Measurements from ENCODE around the gene MRC1.

DNA sequence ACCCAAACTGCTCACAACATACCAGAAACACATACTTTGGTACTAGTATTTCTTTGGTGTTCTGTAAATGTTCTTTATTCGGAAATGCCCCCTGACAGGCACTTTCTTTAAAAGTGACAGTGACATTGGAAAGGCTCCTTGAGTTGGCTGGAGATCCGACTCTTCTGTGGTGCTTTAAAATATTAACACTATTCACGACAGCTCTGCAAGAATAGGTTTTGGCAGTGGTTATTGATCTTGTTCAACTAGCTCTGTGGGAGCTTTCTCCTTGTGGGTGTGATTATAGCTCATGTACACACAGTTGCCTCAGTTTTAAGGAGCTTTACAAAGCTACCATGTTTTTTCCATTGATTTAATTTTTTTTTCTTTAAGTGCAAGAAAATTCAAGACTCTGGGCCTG lies 112.2 kb downstream of the MRC1 start:
- TF ChIP-seq, protein P1, sequence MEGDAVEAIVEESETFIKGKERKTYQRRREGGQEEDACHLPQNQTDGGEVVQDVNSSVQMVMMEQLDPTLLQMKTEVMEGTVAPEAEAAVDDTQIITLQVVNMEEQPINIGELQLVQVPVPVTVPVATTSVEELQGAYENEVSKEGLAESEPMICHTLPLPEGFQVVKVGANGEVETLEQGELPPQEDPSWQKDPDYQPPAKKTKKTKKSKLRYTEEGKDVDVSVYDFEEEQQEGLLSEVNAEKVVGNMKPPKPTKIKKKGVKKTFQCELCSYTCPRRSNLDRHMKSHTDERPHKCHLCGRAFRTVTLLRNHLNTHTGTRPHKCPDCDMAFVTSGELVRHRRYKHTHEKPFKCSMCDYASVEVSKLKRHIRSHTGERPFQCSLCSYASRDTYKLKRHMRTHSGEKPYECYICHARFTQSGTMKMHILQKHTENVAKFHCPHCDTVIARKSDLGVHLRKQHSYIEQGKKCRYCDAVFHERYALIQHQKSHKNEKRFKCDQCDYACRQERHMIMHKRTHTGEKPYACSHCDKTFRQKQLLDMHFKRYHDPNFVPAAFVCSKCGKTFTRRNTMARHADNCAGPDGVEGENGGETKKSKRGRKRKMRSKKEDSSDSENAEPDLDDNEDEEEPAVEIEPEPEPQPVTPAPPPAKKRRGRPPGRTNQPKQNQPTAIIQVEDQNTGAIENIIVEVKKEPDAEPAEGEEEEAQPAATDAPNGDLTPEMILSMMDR (IDR thresholded peaks at IDR 0.05): no peak
- TF ChIP-seq POLR2A (IDR thresholded peaks at IDR 0.05): no peak

Measured in testis (tissue), 2 donors.